Fibroblast of mammary gland (primary cell): Measurements from ENCODE around the gene CD72.
A peak's percentile ranks its signal among the peaks of the same experiment; 100 is the strongest.

Source experiments
- DNase-seq: peaks from one replicate; pipeline ENCODE4 v3.0.0-alpha.2; 2010; ENCODE audit warnings: low read depth
- H3K4me3 ChIP-seq: 2 replicates; pipeline ENCODE4 v1.5.1; 2011; ENCODE audit warnings: low read depth, mild to moderate bottlenecking, low read length, moderate library complexity; ENCODE audit not compliant: control insufficient read depth
- TF ChIP-seq, protein P1 (sequence below): conservative IDR thresholded peaks from 2 replicates; pipeline ENCODE4 v1.5.1; 2011; ENCODE audit warnings: low read depth, low read length, inconsistent platforms; ENCODE audit not compliant: control insufficient read depth, insufficient read depth

The CD72 gene, protein sequence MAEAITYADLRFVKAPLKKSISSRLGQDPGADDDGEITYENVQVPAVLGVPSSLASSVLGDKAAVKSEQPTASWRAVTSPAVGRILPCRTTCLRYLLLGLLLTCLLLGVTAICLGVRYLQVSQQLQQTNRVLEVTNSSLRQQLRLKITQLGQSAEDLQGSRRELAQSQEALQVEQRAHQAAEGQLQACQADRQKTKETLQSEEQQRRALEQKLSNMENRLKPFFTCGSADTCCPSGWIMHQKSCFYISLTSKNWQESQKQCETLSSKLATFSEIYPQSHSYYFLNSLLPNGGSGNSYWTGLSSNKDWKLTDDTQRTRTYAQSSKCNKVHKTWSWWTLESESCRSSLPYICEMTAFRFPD

DNA sequence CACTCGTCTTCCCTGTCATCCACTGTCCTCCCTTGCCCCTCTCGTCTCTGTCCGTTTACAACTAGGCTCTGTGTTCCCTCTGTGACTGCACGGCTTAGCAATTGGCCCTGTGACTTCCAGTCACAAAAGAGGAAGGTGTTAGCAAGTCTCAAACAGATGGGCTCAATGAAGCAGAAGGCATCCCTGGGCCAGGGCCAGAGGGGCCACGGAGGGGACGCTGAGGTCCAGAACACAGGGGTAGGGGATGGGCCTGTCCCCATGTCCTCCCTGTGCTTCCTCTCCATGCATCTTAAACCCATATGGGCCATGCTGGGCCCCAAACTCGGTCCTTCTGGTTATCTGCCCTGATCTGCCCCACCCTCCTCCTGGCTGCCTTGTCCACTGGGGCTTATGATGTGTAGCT is at the start of gene CD72:
Gene CD72 (minus strand): TSS at position 89 of the 403 bp plus-strand sequence. CDS start 110 bp downstream, outside the sequence.
- TF ChIP-seq, protein P1, sequence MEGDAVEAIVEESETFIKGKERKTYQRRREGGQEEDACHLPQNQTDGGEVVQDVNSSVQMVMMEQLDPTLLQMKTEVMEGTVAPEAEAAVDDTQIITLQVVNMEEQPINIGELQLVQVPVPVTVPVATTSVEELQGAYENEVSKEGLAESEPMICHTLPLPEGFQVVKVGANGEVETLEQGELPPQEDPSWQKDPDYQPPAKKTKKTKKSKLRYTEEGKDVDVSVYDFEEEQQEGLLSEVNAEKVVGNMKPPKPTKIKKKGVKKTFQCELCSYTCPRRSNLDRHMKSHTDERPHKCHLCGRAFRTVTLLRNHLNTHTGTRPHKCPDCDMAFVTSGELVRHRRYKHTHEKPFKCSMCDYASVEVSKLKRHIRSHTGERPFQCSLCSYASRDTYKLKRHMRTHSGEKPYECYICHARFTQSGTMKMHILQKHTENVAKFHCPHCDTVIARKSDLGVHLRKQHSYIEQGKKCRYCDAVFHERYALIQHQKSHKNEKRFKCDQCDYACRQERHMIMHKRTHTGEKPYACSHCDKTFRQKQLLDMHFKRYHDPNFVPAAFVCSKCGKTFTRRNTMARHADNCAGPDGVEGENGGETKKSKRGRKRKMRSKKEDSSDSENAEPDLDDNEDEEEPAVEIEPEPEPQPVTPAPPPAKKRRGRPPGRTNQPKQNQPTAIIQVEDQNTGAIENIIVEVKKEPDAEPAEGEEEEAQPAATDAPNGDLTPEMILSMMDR: no peak
- DNase-seq: no peak
- H3K4me3 ChIP-seq: peak within 1 kb of the TSS; percentile 35

- H3K4me3 ChIP-seq: no peak overlapping the region
- DNase-seq: no peak
- TF ChIP-seq, protein P1: no peak
These were observed 49.7 kb upstream of the CD72 start for GRCh38 chr9:35667939-35668338.

GRCh38 chr9:35666549-35666948 is 48.3 kb upstream of the CD72 start:
- TF ChIP-seq, protein P1: no peak
- DNase-seq: no peak
- H3K4me3 ChIP-seq: no peak overlapping the region

GRCh38 chr9:35666045-35666444 is 47.8 kb upstream of the CD72 start:
- TF ChIP-seq, protein P1: no peak
- DNase-seq: no peak
- H3K4me3 ChIP-seq: no peak overlapping the region

- TF ChIP-seq, protein P1: no peak
- no peak for DNase-seq
- H3K4me3 ChIP-seq: peak overlapping the region; percentile 67
These were observed 47.2 kb upstream of the CD72 start for GRCh38 chr9:35665471-35665818.

- TF ChIP-seq, protein P1: no peak
- H3K4me3 ChIP-seq: peak within 1 kb of the TSS; percentile 67
- DNase-seq: peak; percentile 61
These were observed 46.6 kb upstream of the CD72 start, which contains the start of gene ARHGEF39 for GRCh38 chr9:35664531-35665470. Gene ARHGEF39 (minus strand): TSS chr9:35665195. CDS start chr9:35665169, 26 bp downstream.
